NCI-H345 treated with DMSO at 0.1 percent for 48 hours (cell line): ENCODE results near the gene OR6C1.
"Not testable (repeated sequence)": the region's sequence is repeated elsewhere in the genome, so short reads cannot be mapped to it uniquely, and the experiment has no call there.

Experiments
- DNase-seq: peaks from one replicate; lab custom pipeline; 2025; ENCODE audit not compliant: unreplicated experiment; lab: John Stamatoyannopoulos, UW

The OR6C1 gene

GRCh38 chr12:55314043-55314442 lies at the start of gene OR6C1:
OR6C1 (plus strand) TSS chr12:55314343; CDS start chr12:55320600, 6,257 bp downstream.
- DNase-seq, result no peak

GRCh38 chr12:55280991-55281390 lies 33.2 kb upstream of the OR6C1 start:
- DNase-seq, result no peak

- DNase-seq, result no peak
These were observed 24.1 kb upstream of the OR6C1 start for GRCh38 chr12:55289999-55290398.

- no peak for DNase-seq
These were observed 17.7 kb upstream of the OR6C1 start, which contains the start of gene OR6C6 for GRCh38 chr12:55296469-55296868. OR6C6 (minus strand) TSS chr12:55296569; CDS start chr12:55295232, 1,337 bp downstream.

GRCh38 chr12:55320201-55320600 lies 6.1 kb downstream of the OR6C1 start:
- DNase-seq, result no peak

GRCh38 chr12:55325801-55326200 lies 11.7 kb downstream of the OR6C1 start:
- DNase-seq, result not testable (repeated sequence)

GRCh38 chr12:55330446-55330845 lies 16.3 kb downstream of the OR6C1 start, which contains the start of gene OR6C3:
OR6C3 (plus strand) TSS chr12:55330746; CDS start chr12:55331701, 955 bp downstream.
- DNase-seq, result no peak

GRCh38 chr12:55336002-55336401 lies 21.9 kb downstream of the OR6C1 start:
- DNase-seq, result no peak

GRCh38 chr12:55355338-55355737 lies 41.2 kb downstream of the OR6C1 start:
- not testable (repeated sequence) for DNase-seq

GRCh38 chr12:55362675-55363074 lies 48.5 kb downstream of the OR6C1 start, which contains the start of gene OR6C75:
OR6C75 (plus strand) TSS chr12:55362975; CDS start chr12:55365111, 2,136 bp downstream.
- DNase-seq, result no peak

GRCh38 chr12:55365086-55365485 lies 50.9 kb downstream of the OR6C1 start:
- no peak for DNase-seq
